Measurements from ENCODE around the gene EFCAB6. TPM values are rescaled to one million over a fixed set of nuclear protein-coding genes. Genes with fewer than 3 reads are reported as not detected.

EFCAB6 gene
- total RNA-seq, 1 donor = 2.7 TPM

DNA sequence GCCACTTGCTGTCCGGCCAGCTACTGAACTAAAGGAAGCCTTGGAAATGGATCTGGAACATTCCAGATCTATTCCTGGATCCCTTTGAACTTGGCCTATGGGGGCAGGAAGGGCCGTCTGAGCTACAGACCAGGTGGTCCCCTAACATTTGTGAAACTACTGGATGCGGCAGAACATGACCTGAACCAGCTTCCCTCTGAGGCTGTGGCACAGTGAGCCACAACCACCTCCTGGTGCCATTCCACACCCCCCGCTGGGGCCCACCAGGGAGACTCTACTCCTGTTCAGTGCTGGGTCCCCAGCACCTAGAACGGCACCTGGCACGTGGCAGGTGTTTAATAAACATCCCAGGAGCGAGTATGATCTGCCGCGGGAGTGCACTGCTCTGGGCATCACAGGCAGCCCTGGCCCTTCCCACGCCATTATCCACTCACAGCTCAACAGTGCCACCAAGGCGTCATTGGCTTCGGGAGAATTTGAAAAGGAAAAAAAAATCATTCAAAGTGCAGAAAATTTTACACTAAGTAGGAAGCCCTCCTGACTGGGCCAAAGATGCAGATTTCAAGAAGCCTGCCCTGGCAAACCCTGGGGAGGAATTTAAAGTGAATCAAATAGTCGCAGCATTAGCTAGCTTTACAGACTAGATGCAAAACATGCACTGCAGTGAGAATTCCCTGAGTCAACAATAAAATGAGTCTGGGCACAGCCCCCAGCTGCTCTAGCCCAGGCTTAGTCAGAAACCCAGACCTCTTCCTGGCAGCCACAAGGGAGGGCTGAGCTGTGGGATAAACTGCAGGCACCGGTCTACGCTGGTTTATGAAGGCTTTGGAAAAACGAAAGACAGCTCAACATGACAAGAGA, 14.3 kb upstream of the EFCAB6 start:
- H3K4me3 ChIP-seq (ENCODE audit: low read depth, low read length) = peak overlapping the region; percentile 41
- peak; percentile 86 for DNase-seq (ENCODE audit: low read depth)
- TF ChIP-seq, protein P1, sequence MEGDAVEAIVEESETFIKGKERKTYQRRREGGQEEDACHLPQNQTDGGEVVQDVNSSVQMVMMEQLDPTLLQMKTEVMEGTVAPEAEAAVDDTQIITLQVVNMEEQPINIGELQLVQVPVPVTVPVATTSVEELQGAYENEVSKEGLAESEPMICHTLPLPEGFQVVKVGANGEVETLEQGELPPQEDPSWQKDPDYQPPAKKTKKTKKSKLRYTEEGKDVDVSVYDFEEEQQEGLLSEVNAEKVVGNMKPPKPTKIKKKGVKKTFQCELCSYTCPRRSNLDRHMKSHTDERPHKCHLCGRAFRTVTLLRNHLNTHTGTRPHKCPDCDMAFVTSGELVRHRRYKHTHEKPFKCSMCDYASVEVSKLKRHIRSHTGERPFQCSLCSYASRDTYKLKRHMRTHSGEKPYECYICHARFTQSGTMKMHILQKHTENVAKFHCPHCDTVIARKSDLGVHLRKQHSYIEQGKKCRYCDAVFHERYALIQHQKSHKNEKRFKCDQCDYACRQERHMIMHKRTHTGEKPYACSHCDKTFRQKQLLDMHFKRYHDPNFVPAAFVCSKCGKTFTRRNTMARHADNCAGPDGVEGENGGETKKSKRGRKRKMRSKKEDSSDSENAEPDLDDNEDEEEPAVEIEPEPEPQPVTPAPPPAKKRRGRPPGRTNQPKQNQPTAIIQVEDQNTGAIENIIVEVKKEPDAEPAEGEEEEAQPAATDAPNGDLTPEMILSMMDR (IDR thresholded peaks at IDR 0.05; ENCODE audit: insufficient read depth, low read length) = peak; percentile 45

DNA sequence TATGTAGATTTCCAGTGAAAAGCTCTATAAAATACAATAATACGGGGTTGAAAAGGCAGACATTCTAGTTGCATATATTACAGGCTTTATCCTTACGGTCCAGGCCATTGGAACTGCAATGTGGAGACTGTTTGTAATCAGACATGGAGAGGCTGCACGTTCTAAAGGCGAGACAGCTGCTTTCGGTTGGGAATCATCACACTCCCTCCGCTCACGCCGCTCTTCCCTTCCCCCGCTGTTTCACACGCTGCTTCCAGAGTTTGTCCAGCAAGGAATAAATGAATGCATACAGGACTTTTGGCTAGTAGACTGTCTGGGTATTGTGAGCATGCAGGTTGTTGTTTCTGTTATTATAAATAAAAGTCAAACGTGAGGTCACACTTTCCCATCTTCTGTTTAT, 13.5 kb upstream of the EFCAB6 start:
- DNase-seq (ENCODE audit: low read depth) = no peak
- TF ChIP-seq, protein P1 (IDR thresholded peaks at IDR 0.05; ENCODE audit: insufficient read depth, low read length) = no peak
- no peak overlapping the region for H3K4me3 ChIP-seq (ENCODE audit: low read depth, low read length)

DNA sequence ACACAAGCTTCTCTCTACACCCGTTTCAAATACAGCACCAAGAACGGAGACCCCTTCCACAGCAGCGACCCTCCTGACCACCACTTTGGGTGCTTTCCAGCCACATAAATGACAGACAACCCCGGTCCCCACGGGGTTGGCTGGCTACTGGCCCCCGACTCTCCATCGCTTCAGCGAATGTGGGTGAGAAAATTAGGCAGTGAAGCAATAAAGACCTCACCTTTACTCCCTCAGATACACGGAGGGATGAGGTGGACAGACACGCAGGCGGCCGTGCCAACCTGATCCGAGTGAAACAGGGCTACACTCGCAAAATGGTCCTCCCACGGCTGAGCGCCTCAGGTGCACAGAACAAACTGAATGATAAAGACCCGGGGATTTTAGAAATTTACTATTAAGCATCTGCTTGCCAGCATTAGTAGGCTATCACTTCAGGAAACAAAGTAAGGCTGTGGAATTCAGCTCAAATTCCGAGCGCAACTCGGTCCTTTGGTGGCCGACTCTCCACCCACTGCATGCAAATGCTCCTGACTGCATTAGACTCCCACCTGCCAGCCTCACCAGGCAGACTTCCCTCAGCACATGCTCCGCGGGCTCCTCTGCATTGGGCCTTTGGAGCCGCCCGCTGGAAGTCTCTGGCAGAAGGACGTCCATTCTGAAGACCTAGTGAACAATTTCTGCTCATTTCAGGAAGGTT, 12.8 kb upstream of the EFCAB6 start:
- TF ChIP-seq, protein P1 (IDR thresholded peaks at IDR 0.05; ENCODE audit: insufficient read depth, low read length) = no peak
- DNase-seq (ENCODE audit: low read depth) = no peak
- no peak overlapping the region for H3K4me3 ChIP-seq (ENCODE audit: low read depth, low read length)

DNA sequence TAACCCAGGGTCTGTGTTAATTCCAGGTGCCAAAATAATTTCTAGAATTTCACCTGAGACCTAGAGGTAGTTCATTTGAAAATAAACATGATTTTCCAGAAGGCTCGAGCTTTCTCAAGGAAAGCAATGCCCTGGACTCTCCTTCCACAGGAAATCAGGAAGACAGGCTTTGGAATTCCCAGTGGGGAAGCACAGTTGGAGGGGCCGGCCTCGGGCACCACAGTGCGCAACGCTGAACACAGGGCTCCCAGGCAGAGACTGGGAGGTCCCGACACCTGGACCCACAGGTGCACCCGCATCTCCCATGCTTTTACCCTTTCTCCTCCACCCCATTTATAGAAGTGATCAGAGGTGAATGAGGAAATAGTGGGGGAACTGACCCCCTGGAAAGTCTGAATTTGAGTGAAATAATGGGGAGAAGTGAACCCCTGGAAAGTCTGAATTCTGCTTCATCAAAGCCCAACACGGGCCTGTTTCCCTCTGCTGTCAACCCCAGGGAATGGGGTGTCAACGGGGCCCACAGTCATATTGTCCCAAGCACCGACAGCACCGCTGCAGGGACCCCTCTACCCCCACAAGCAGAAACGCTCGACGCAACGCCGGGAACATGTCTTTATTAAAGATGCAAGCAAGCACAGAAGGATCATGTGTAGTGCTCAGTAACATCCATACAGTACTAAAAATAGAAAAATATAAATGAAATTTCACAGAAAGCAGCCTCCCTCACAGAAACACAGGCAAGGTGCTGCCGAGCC, 12.0 kb upstream of the EFCAB6 start:
- DNase-seq (ENCODE audit: low read depth) = no peak
- TF ChIP-seq, protein P1 (IDR thresholded peaks at IDR 0.05; ENCODE audit: insufficient read depth, low read length) = no peak
- H3K4me3 ChIP-seq (ENCODE audit: low read depth, low read length) = no peak overlapping the region

DNA sequence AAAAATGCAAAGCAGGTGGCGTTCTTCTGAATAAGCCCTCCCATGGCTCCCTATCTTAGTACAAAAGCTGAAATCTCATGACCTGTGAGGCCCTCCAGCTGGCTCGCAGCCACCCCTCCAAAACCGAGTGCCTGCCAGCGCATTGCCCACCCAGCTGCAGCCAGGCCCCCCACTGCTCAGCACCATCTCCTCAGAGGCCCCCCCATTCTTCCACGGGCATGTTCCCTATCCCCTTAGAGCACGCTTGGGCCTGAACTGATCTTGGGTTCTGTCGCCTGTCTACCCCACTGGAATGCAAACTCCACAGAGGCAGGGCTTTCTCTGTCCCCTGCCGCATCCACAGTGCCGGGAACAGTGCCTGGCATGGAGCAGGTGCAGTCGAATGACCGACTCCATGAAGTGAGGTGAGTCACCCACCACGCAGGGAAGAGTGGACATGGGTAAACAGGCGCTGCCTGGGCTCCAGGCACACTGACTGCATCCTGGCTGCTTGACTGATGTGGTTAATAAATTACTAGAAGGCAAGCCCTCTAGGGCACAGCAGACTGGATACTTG, 11.3 kb upstream of the EFCAB6 start:
- H3K4me3 ChIP-seq (ENCODE audit: low read depth, low read length) = no peak overlapping the region
- no peak for DNase-seq (ENCODE audit: low read depth)
- TF ChIP-seq, protein P1 (IDR thresholded peaks at IDR 0.05; ENCODE audit: insufficient read depth, low read length) = no peak

DNA sequence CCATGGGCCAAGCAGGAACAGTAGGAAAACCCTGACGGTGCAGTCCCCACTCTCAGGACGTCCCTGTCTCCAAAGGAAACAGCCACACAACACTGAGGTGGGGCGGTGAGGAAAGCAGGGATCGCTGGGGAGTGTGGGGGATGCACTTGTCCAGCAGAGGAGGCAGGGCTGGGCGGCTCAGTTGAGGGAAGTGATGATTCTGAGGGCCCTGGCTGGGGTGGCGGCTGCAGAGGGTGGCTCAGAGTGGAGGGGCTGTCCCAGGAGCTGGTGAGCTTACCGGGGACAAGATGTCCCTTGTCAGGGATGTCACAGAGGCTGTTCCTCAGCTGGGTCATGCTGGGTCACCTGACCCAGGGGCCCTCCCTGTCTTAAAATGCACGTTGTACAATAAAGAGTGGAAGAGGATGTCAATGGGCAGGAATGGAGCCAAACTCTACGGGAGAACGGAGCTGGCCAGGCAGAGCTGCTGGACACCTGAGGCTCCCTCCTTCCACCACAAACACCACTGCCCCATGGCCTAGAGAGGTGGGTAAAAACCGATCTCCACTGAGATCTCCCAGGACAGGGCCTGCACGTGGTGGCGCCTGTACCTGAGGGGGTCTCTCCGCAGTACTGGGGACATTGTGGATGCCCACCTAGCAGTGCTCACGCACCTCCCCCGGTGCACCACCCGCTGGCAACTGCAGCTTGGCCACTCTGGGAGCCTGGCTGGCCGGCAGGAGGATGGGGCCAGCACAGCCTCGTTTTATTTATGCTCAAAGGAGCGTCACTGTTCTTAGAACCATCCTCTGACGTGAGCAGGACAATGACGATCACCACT, 9.7 kb upstream of the EFCAB6 start:
- TF ChIP-seq, protein P1 (IDR thresholded peaks at IDR 0.05; ENCODE audit: insufficient read depth, low read length) = no peak
- DNase-seq (ENCODE audit: low read depth) = no peak
- H3K4me3 ChIP-seq (ENCODE audit: low read depth, low read length) = no peak overlapping the region
